GM21528 (cell line): ENCODE data around the gene ACP4.
"Not testable (repeated sequence)": the region's sequence is repeated elsewhere in the genome, so short reads cannot be mapped to it uniquely, and the experiment has no call there.

ENCODE experiments used
- ATAC-seq: cut with Tn5 transposase; IDR thresholded peaks from one replicate; pipeline ENCODE4 v1.9.1; 2021; ENCODE audit warnings: mild to moderate bottlenecking, moderate library complexity; ENCODE audit not compliant: unreplicated experiment, low FRiP score

The ACP4 gene

GRCh38 chr19:50790396-50790795 lies at the start of gene ACP4:
TSS of gene ACP4 (plus strand) at chr19:50790415. CDS start at chr19:50790415, 0 bp downstream.
- ATAC-seq, result no peak

- ATAC-seq, result no peak
These were observed 48.9 kb upstream of the ACP4 start for GRCh38 chr19:50741179-50741933.

GRCh38 chr19:50743537-50743936 lies 46.7 kb upstream of the ACP4 start:
- ATAC-seq, result no peak

GRCh38 chr19:50745221-50745620 lies 45.0 kb upstream of the ACP4 start:
- no peak for ATAC-seq

GRCh38 chr19:50747141-50747540 lies 43.1 kb upstream of the ACP4 start:
- ATAC-seq, result not testable (repeated sequence)

- ATAC-seq, result no peak
These were observed 40.7 kb upstream of the ACP4 start for GRCh38 chr19:50749490-50749889.

- no peak for ATAC-seq
These were observed 40.2 kb upstream of the ACP4 start for GRCh38 chr19:50750010-50750409.

- ATAC-seq, result no peak
These were observed 36.3 kb upstream of the ACP4 start for GRCh38 chr19:50753879-50754278.

GRCh38 chr19:50756244-50756643 lies 34.0 kb upstream of the ACP4 start:
- ATAC-seq, result not testable (repeated sequence)

- ATAC-seq, result not testable (repeated sequence)
These were observed 32.6 kb upstream of the ACP4 start for GRCh38 chr19:50757624-50758023.

GRCh38 chr19:50759076-50759475 lies 31.1 kb upstream of the ACP4 start:
- not testable (repeated sequence) for ATAC-seq

- no peak for ATAC-seq
These were observed 30.3 kb upstream of the ACP4 start for GRCh38 chr19:50759886-50760285.

GRCh38 chr19:50761501-50761900 lies 28.7 kb upstream of the ACP4 start:
- ATAC-seq, result not testable (repeated sequence)

- not testable (repeated sequence) for ATAC-seq
These were observed 26.7 kb upstream of the ACP4 start for GRCh38 chr19:50763521-50763920.

- no peak for ATAC-seq
These were observed 25.8 kb upstream of the ACP4 start for GRCh38 chr19:50764409-50764808.

- not testable (repeated sequence) for ATAC-seq
These were observed 23.5 kb upstream of the ACP4 start for GRCh38 chr19:50766746-50767145.

- not testable (repeated sequence) for ATAC-seq
These were observed 23.0 kb upstream of the ACP4 start for GRCh38 chr19:50767263-50767662.

GRCh38 chr19:50768277-50768676 lies 21.9 kb upstream of the ACP4 start:
- ATAC-seq, result no peak

- ATAC-seq, result not testable (repeated sequence)
These were observed 20.1 kb upstream of the ACP4 start, which contains the start of gene GPR32 for GRCh38 chr19:50770164-50770563. TSS of gene GPR32 (plus strand) at chr19:50770464. CDS start at chr19:50770601, 137 bp downstream.

- ATAC-seq, result no peak
These were observed 19.3 kb upstream of the ACP4 start for GRCh38 chr19:50770888-50771287.

GRCh38 chr19:50772476-50772875 lies 17.7 kb upstream of the ACP4 start:
- ATAC-seq, result no peak

GRCh38 chr19:50772912-50773311 lies 17.3 kb upstream of the ACP4 start:
- not testable (repeated sequence) for ATAC-seq
